GM23248 (cell line): Measurements from ENCODE around the gene MUC12. TPM values are rescaled to one million over a fixed set of nuclear protein-coding genes. Genes with fewer than 3 reads are reported as not detected.
"Not testable (repeated sequence)": the region's sequence is repeated elsewhere in the genome, so short reads cannot be mapped to it uniquely, and the experiment has no call there.

ENCODE experiments used
- DNase-seq: peaks from one replicate; pipeline ENCODE4 v3.0.0-alpha.2; 2015
- H2AFZ ChIP-seq: fragments of 200-600 bp; sonication (generic); 2 replicates; pipeline ENCODE4 v1.6.1; 2016; ENCODE audit warnings: antibody characterized with exemption
- H3F3A ChIP-seq: fragments of 200-600 bp; sonication (generic); 2 replicates; pipeline ENCODE4 v1.6.1; 2016; ENCODE audit warnings: mild to moderate bottlenecking, antibody characterized with exemption, mixed run types; ENCODE audit not compliant: insufficient read depth
- H3K27ac ChIP-seq: fragments of 200-600 bp; sonication (generic); 2 replicates; pipeline ENCODE4 v1.5.1; 2016; ENCODE audit warnings: mild to moderate bottlenecking
- H3K27me3 ChIP-seq: fragments of 200-600 bp; sonication (generic); replicated peaks from 2 replicates; pipeline ENCODE4 v1.6.1; 2016; ENCODE audit warnings: mild to moderate bottlenecking; ENCODE audit not compliant: insufficient read depth
- H3K36me3 ChIP-seq: fragments of 200-600 bp; sonication (generic); 2 replicates; pipeline ENCODE4 v1.6.1; 2016; ENCODE audit warnings: low read depth, mild to moderate bottlenecking
- H3K4me1 ChIP-seq: fragments of 200-600 bp; sonication (generic); 2 replicates; pipeline ENCODE4 v1.6.1; 2016; ENCODE audit warnings: mild to moderate bottlenecking; ENCODE audit not compliant: insufficient read depth
- H3K4me2 ChIP-seq: fragments of 200-600 bp; sonication (generic); one replicate; pipeline ENCODE4 v1.6.1; 2016; ENCODE audit warnings: mild to moderate bottlenecking; ENCODE audit not compliant: unreplicated experiment
- H3K4me3 ChIP-seq: fragments of 200-600 bp; sonication (generic); 2 replicates; pipeline ENCODE4 v1.5.1; 2016; ENCODE audit warnings: mild to moderate bottlenecking
- H3K79me2 ChIP-seq: fragments of 200-600 bp; sonication (generic); 2 replicates; pipeline ENCODE4 v1.6.1; 2016; ENCODE audit warnings: mild to moderate bottlenecking; ENCODE audit not compliant: insufficient read depth
- H3K9ac ChIP-seq: fragments of 200-600 bp; sonication (generic); 2 replicates; pipeline ENCODE4 v1.6.1; 2016; ENCODE audit warnings: mild to moderate bottlenecking
- H3K9me2 ChIP-seq: fragments of 200-600 bp; sonication (generic); 2 replicates; pipeline ENCODE4 v1.6.1; 2016; ENCODE audit warnings: mixed run types, mild to moderate bottlenecking, moderate library complexity; ENCODE audit not compliant: insufficient read depth
- H3K9me3 ChIP-seq: fragments of 200-600 bp; sonication (generic); one replicate; pipeline ENCODE4 v1.6.1; 2017; ENCODE audit warnings: low read depth
- H4K20me1 ChIP-seq: fragments of 200-600 bp; sonication (generic); 2 replicates; pipeline ENCODE4 v1.6.0; 2016; ENCODE audit not compliant: insufficient read depth
- EZH2 ChIP-seq: fragments of 200-600 bp; sonication (generic); IDR thresholded peaks from 2 replicates; pipeline ENCODE4 v1.6.1; 2018; ENCODE audit warnings: antibody characterized with exemption, mild to moderate bottlenecking; ENCODE audit not compliant: insufficient read depth, poor library complexity, severe bottlenecking
- EZH2phosphoT487 ChIP-seq: fragments of 200-600 bp; sonication (generic); IDR thresholded peaks from 2 replicates; pipeline ENCODE4 v1.6.1; 2018; ENCODE audit warnings: antibody characterized with exemption, moderate library complexity, mild to moderate bottlenecking, low read depth; ENCODE audit not compliant: insufficient read depth
- WGBS, 2 experiments: methylation state at CpG; one replicate each; pipeline ENCODE4 v1.1.6; 2015 to 2017; ENCODE audit warnings: low lambda C conversion rate in 2 of 2, low coverage in 1 of 2; ENCODE audit errors: missing lambda C conversion rate in 2 of 2; 5-methylcytosine and 5-hydroxymethylcytosine counted together
- in situ Hi-C: fragments of 300-500 bp; cut with MboI; formaldehyde crosslinking; loops from 2 replicates; pipeline ENCODE4 v1.15.0; 2020
- polyA plus RNA-seq: library from polyadenylated mRNA; unstranded; fragments of >200 nt; fragmentation: Nextera tagmentation; extraction: Ambion mirVana; gene quantifications from 2 replicates; pipeline ENCODE4 v1.2.1, GENCODE V29; 2016
- total RNA-seq: library from RNA; depleted of rRNA; stranded (reverse); fragments of >200 nt; shearing (Covaris generic); gene quantifications from 2 replicates; pipeline ENCODE4 v1.2.3, GENCODE V29; 2014

MUC12 gene
- total and polyA plus RNA-seq, 2 experiments from 2014 or later = 0.54 to 1.0 TPM

- Histone ChIP-seq H3K79me2 (no peaks in the 10 kb centered on the region), H3K9me3 (no peaks in the 10 kb centered on the region), H3K9ac (no peak overlapping the region), H3K4me3 (no peak overlapping the region), H2AFZ (no peak overlapping the region), H3K9me2 (no peaks in the 10 kb centered on the region), H3K4me1 (no peaks in the 10 kb centered on the region), H3K36me3 (no peaks in the 10 kb centered on the region), H3K27me3 (no peaks in the 10 kb centered on the region), H3K4me2 (no peak overlapping the region), H3K27ac (no peak overlapping the region), H4K20me1 (no peaks in the 10 kb centered on the region), H3F3A (no peaks in the 10 kb centered on the region)
- TF ChIP-seq EZH2phosphoT487 (no peak), EZH2 (no peak)
- WGBS, 2 experiments = 62 to 67% methylated on average over 9 of the region's 9 CpGs
- DNase-seq = no peak
- in situ Hi-C loops = no loop called here
Measured at GRCh38 chr7:100991631-100992030, 22.3 kb downstream of the MUC12 start.

GRCh38 chr7:100992280-100992679 is 22.9 kb downstream of the MUC12 start:
- H3K4me1 ChIP-seq, in situ Hi-C loops, H3K27me3 ChIP-seq, H3K4me2 ChIP-seq, H3K79me2 ChIP-seq, H3K27ac ChIP-seq, H3F3A ChIP-seq, H3K9ac ChIP-seq, H3K4me3 ChIP-seq, H3K9me2 ChIP-seq, DNase-seq, H3K9me3 ChIP-seq, H3K36me3 ChIP-seq, H2AFZ ChIP-seq, H4K20me1 ChIP-seq: not testable (repeated sequence)
- WGBS, 2 experiments = 64 to 70% methylated on average over 11 to 12 of the region's 12 CpGs

- H3K9ac ChIP-seq, H3K27ac ChIP-seq, H3K9me2 ChIP-seq, H3K4me1 ChIP-seq, H2AFZ ChIP-seq, H3K36me3 ChIP-seq, in situ Hi-C loops, H3K79me2 ChIP-seq, H3K4me3 ChIP-seq, H3K9me3 ChIP-seq, H3K27me3 ChIP-seq, DNase-seq, H3K4me2 ChIP-seq, H3F3A ChIP-seq, H4K20me1 ChIP-seq: not testable (repeated sequence)
- WGBS, 2 experiments = no CpG with 5 or more reads among the region's 9 CpGs
Measured at GRCh38 chr7:100994671-100995070, 25.3 kb downstream of the MUC12 start.

GRCh38 chr7:100998530-100998929 is 29.2 kb downstream of the MUC12 start:
- H3K27ac ChIP-seq, H3K9me2 ChIP-seq, H3K36me3 ChIP-seq, H4K20me1 ChIP-seq, H3K4me3 ChIP-seq, H3K9me3 ChIP-seq, H2AFZ ChIP-seq, H3K4me2 ChIP-seq, H3K79me2 ChIP-seq, H3F3A ChIP-seq, in situ Hi-C loops, H3K4me1 ChIP-seq, DNase-seq, H3K9ac ChIP-seq, H3K27me3 ChIP-seq: not testable (repeated sequence)
- 54 to 61% methylated on average over 6 of the region's 10 CpGs for WGBS, 2 experiments

- 67% methylated on average over 1 of the region's 9 CpGs; no CpG with 5 or more reads in 1 of the 2 experiments for WGBS, 2 experiments
Measured at GRCh38 chr7:100999334-100999733, 30.0 kb downstream of the MUC12 start.

GRCh38 chr7:101000025-101000424 is 30.7 kb downstream of the MUC12 start:
- H3K9me3 ChIP-seq, in situ Hi-C loops, H2AFZ ChIP-seq, H3K4me3 ChIP-seq, H3K27ac ChIP-seq, H3F3A ChIP-seq, H3K4me1 ChIP-seq, H3K9ac ChIP-seq, H3K4me2 ChIP-seq, H3K79me2 ChIP-seq, H3K9me2 ChIP-seq, H4K20me1 ChIP-seq, H3K27me3 ChIP-seq, H3K36me3 ChIP-seq, DNase-seq: not testable (repeated sequence)
- WGBS, 2 experiments = 58 to 62% methylated on average over 10 of the region's 10 CpGs

More at GRCh38 chr7:100999334-100999733, 30.0 kb downstream of the MUC12 start:
- H3K4me2 ChIP-seq, H3K4me1 ChIP-seq, H3K9ac ChIP-seq, H3K79me2 ChIP-seq, DNase-seq, H3K36me3 ChIP-seq, H3K9me3 ChIP-seq, in situ Hi-C loops, H2AFZ ChIP-seq, H3K27me3 ChIP-seq, H3F3A ChIP-seq, H4K20me1 ChIP-seq, H3K9me2 ChIP-seq, H3K4me3 ChIP-seq, H3K27ac ChIP-seq: not testable (repeated sequence)

- H3K4me3 ChIP-seq, H3K36me3 ChIP-seq, H3K27me3 ChIP-seq, in situ Hi-C loops, H3K9me2 ChIP-seq, H2AFZ ChIP-seq, DNase-seq, H3K27ac ChIP-seq, H3K79me2 ChIP-seq, H3K4me1 ChIP-seq, H4K20me1 ChIP-seq, H3K9ac ChIP-seq, H3F3A ChIP-seq, H3K9me3 ChIP-seq, H3K4me2 ChIP-seq: not testable (repeated sequence)
- WGBS, 2 experiments = 80 to 81% methylated on average over 5 of the region's 8 CpGs
Measured at GRCh38 chr7:101002333-101002732, 33.0 kb downstream of the MUC12 start.
